Epithelial cell of esophagus (primary cell): ENCODE measurements around the gene MRPL58.

Source experiments
- DNase-seq: peaks from one replicate; pipeline ENCODE4 v3.0.0; 2010; ENCODE audit warnings: low read depth
- H3K4me3 ChIP-seq: 2 replicates; pipeline ENCODE4 v1.5.1; 2011; ENCODE audit warnings: mild to moderate bottlenecking, low read length, control low read depth
- TF ChIP-seq, protein P1 (sequence below): IDR thresholded peaks from 2 replicates; pipeline ENCODE4 v1.5.1; 2011; ENCODE audit warnings: low read depth, mild to moderate bottlenecking, low read length, control low read depth, inconsistent platforms; ENCODE audit not compliant: insufficient read depth; ENCODE audit errors: missing control alignments

Gene MRPL58

DNA sequence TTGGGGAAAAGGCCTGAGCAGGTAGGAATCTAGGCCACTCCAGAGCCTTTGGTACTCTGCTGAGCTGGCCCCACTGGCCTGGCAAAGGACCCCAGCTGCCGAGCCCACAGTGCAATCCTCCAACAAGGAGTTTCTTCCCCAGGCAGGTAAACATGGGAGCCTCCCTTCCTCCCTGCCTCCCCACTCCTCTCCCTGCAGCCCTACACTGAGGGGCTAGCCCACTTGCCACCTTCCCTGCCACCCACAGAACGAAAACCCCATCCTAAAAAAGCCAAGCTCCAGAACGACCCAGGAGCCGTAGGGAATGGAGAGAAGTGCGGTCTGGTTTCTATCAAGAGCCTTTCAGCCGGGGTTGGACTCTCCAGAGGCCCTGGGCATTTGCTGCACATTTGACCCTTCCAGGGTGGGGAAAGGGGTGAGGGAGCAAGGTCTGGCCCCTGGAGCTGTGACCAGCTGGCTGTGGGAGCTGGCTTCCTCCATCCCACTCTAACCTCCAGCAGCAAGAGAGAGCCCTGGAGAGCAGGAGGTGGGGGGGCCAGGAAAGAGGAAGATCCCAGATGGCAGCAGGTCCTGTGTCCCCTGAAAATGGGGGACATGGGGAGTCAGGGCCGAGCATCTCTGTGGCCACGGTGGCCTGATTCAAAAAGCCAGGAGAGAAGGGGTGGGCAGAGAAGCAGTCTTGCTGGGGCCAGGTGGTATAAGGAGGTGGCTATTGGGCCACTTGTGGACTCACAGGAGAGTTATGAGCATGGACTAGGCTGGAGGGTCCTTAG lies 41.2 kb upstream of the MRPL58 start:
- no peak for DNase-seq
- TF ChIP-seq, protein P1, sequence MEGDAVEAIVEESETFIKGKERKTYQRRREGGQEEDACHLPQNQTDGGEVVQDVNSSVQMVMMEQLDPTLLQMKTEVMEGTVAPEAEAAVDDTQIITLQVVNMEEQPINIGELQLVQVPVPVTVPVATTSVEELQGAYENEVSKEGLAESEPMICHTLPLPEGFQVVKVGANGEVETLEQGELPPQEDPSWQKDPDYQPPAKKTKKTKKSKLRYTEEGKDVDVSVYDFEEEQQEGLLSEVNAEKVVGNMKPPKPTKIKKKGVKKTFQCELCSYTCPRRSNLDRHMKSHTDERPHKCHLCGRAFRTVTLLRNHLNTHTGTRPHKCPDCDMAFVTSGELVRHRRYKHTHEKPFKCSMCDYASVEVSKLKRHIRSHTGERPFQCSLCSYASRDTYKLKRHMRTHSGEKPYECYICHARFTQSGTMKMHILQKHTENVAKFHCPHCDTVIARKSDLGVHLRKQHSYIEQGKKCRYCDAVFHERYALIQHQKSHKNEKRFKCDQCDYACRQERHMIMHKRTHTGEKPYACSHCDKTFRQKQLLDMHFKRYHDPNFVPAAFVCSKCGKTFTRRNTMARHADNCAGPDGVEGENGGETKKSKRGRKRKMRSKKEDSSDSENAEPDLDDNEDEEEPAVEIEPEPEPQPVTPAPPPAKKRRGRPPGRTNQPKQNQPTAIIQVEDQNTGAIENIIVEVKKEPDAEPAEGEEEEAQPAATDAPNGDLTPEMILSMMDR = no peak
- H3K4me3 ChIP-seq = no peak overlapping the region

- H3K4me3 ChIP-seq = peak overlapping the region; percentile 11
- TF ChIP-seq, protein P1 = no peak
- DNase-seq = no peak
Observed at GRCh38 chr17:74971842-74972106, 40.7 kb upstream of the MRPL58 start.

DNA sequence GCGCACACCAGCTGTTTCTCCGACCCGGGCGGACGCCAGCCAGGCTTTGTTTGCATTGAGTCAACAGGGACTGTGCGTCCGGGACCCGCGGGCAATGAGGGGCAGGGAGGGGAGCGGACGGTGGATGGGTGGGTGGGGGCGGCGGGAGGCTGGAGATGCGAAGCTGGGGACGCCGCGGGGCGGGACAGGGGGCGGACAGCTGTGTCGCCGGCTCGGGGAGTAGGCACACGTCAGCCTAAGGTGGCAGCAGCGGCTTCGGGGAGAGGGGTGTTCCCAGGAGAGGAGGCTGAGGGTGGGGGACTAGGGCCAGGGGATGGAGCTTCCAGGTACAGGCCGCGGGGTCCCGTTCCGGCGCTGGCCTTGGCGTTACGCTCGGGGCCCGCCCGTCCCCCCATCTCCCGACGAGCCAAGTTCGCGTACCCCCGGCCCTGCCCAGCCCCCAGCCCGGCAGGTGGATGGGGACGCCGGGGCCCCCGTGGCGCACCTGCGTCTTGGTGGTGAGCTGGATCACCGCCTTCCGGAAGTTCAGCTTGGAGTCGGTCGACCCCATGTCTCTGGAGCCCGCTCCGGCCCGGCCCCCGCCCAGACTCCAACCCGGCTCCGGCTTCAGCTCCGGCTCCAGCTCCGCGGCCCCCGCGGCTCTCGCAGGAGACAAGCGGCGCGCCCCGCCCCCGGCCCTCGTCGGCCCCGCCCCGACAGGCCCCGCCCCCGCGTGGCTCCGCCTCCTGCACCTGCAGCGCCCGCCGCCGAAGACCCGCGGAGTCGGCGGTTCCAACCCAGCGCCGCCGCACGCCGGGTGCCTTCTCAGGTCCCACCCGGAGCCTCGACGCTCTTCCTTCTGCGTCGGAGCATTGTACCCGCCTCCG lies 40.1 kb upstream of the MRPL58 start, which contains the start of gene HID1:
TSS of gene HID1 (minus strand) at position 653 of the 866 bp plus-strand sequence. CDS start at position 550, 103 bp downstream.
- peak; percentile 51 for DNase-seq
- TF ChIP-seq, protein P1 = no peak
- peak within 1 kb of the TSS; percentile 47 for H3K4me3 ChIP-seq

DNA sequence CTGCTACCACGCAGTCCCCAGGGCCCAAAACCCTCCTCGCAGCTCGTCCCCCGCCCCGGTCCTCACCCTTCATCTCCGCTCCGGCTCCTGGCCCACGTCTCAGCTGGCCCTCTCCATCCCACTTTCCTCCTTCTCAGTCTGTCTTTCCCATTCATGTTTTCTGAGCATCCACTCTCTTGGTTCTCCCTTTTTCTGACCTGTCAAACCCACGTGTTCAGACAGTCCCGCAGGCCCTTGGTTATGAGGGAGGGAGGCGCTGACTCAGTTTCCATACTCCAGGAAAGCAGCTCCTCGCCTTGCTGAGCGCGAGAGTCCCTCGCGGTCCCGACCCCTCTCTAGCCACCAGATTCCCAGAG lies 39.5 kb upstream of the MRPL58 start:
- H3K4me3 ChIP-seq = peak overlapping the region; percentile 14
- no peak for DNase-seq
- TF ChIP-seq, protein P1 = no peak

DNA sequence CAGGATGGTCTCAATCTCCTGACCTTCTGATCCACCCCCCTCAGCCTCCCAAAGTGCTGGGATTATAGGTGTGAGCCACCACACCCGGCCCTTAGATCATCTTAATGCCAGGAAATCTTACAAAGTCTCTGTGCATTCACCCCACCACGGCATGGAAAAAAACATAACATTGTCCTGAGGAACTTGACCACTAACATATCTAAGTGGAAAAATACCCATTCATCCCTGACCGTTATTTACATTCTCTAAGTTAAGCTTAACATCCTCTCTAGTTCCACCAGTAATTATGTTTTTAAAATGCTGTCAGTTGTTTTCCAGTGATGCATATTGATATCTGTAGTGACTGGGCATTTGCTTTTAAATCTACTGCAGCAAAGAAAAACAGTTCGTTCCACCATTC lies 36.5 kb upstream of the MRPL58 start:
- no peak for DNase-seq
- TF ChIP-seq, protein P1 = no peak
- no peak overlapping the region for H3K4me3 ChIP-seq

- TF ChIP-seq, protein P1 = no peak
- H3K4me3 ChIP-seq = no peak overlapping the region
Observed at GRCh38 chr17:74977802-74978201, 34.7 kb upstream of the MRPL58 start.

GRCh38 chr17:74978240-74978639 lies 34.2 kb upstream of the MRPL58 start:
- TF ChIP-seq, protein P1 = no peak
- DNase-seq = no peak
- H3K4me3 ChIP-seq = no peak overlapping the region

More at GRCh38 chr17:74977802-74978201, 34.7 kb upstream of the MRPL58 start:
- no peak for DNase-seq
